Non-pigmented ciliary epithelial cell (primary cell): ENCODE results near the gene SPAG5.

Experiments
- DNase-seq: peaks from one replicate; pipeline ENCODE4 v3.0.0-alpha.2; 2010; ENCODE audit warnings: low read depth

SPAG5 gene

DNA sequence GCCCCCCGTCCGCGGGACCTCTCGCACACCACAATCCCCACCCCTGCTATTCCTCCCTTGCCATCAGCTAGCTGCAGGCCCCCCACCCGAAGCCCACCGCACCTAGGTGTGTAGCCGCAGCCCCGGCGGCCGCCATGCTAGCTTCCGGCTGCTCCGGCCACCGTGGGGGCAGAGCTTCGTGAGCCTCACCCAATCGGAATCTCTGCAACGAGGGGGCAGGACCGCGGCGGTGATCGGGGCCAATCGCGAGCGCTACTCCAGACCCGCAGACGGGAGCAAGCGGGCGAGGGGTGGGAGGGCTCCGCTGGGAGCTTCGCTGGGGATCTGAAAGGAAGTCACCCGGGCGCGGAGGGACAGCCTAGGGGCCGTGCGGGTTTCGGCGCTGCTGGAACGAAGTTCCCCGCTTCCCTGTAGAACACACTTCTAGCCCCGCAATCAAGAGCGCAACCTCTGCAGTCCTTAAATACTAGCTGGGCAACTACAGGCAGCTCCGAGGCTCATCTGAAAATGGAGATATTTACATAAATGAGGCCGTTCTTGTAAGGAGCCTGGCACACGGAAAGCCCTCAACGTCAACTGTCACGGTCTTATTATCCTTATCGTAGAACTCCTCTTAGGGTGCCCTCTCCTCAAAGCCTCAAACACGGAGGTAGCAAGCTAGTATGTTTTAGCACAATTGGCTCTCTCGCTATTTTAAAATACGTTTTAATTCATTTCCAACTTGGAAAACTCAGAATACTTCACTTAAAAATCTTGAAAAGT is 27.3 kb downstream of the SPAG5 start, which contains the start of gene PIGS:
PIGS (minus strand) TSS at position 164 of the 762 bp plus-strand sequence; CDS start at position 136, 28 bp downstream.
- peak; percentile 56 for DNase-seq

DNA sequence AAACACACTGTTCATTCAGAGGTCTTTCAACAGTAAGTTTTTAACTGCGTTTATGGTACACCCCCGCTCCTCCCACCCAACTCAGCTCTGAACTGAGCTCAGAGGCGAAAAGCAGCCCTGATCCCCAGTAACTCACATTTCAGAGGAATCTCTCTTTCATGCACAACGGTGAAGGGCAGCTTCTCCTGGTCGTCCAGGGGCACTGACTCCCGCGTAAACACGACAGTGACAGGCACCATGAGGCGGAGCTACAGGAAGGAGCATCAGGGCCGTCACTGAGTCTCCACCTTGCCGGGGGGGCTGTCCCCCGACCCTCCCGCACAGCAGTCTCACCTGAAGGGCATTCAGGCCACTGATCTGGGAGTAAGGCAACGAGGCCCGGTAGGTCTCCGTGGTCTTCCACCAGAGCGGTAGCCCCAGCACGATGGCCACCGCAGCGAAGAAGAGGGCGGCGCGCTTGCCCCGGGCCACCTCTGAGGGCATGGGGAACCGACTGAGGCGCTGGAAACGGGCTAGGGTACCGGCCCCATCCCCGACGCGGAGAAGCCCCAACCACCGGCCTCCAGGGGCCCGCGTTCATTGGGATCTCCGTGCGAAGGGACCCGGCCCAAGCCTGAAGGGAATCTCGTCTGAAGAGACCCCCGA is 28.0 kb downstream of the SPAG5 start:
- no peak for DNase-seq

GRCh38 chr17:28569446-28569845 is 29.4 kb downstream of the SPAG5 start:
- no peak for DNase-seq

- DNase-seq, result no peak
These were observed 31.2 kb downstream of the SPAG5 start for GRCh38 chr17:28567604-28568003.

DNA sequence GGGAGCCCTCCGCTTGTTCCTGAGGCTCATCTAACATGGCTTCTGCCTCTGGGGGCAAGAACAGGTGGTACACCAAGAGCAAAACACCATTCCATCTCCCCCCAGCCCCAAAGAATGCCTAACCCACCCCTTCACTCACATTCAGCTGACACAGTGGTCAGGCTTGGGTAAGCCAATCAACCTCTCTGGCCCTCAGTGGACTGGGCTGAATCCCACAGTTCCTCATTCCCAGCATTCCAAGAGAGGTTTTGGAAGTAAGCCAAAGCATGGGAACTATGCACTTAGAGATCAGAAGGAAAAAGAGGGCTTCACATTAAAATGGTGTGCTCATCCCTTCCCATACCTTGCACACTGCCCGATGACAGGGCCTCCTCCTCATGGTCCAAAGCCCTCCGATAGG is 35.4 kb downstream of the SPAG5 start:
- peak; percentile 48 for DNase-seq

DNA sequence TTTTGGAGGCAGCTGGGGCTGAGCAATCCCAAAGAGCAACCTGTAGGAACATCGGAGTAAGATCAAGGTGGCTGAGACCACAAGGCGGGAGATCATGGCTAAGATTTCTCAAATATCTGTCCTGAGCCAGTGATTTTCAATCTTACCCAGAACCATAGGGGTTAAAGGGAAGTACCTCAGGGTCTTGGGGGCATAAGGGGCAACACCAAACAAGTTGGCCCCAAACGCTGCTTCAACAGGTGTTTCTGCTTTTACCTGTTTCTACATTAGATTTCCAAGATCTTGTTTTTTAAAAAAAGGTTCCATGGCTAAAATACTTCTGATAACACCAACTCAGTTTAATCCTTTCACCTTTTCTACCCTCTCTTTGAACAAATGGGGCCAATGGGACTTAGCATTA is 43.8 kb downstream of the SPAG5 start:
- DNase-seq, result no peak

- no peak for DNase-seq
These were observed 44.3 kb downstream of the SPAG5 start for GRCh38 chr17:28554565-28554964.

DNA sequence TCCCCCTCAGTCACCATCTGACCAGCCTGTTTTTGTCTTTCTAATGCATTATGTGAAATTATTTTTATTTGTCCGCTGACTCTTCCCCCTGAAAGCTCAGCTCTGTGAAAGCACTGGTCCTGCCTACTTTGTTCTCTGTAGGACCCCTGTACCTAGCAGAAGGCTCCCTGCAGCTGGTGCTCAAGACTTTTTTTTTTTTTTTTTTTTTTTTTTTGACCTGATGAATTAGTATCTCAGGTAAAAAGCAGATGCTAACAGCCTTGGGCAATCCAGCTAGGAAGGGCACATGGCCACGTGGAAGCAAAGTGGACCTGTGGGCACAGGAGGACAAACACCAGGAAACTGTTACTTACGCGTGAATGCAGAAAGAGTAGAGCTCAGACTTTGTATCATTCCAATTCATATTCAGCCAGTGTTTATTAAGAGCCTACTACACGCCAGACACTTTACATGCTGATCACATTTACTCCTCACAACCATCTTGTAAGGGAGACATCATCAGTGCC is 45.8 kb downstream of the SPAG5 start:
- no peak for DNase-seq

GRCh38 chr17:28552176-28552999 is 46.4 kb downstream of the SPAG5 start, which contains the start of gene UNC119:
Gene UNC119, minus strand, starts transcription at chr17:28552624. Its CDS starts 67 bp downstream, at chr17:28552557.
- DNase-seq, result no peak

DNA sequence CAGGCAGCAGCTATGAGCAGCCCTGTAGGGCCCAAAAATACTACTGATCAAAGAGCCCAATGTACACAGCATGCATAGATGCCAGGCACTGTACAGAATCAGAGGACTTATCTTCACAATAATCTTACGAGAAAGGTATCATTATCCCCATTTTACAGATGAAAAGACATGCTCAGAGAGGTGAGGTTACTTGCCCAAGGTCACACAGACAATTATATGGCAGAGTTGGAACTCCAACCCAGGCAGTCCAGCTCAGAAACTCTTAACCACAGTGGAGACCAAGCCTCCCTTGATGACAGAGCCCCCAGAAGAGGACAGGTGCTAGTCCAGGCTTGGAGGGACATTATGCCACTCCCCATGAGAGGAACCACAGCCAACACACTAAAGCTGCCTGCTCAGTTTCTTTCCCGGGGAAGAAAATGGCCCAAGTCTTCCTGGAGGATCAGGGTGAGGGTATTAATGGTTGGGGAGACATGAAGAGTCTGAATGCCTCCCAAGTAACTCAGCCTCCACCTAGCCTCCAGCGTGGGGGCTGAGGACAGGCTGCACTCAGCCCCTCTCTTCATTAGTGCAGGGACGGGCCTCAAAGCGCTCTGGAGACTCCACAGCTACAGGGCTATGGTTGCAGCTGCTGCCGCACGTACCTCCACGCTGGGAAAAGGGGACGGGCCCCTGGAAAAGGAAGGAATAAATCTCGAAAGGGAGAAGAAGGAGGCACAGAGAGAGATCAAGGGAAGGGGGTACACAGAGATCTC is 47.2 kb downstream of the SPAG5 start:
- DNase-seq, result no peak

DNA sequence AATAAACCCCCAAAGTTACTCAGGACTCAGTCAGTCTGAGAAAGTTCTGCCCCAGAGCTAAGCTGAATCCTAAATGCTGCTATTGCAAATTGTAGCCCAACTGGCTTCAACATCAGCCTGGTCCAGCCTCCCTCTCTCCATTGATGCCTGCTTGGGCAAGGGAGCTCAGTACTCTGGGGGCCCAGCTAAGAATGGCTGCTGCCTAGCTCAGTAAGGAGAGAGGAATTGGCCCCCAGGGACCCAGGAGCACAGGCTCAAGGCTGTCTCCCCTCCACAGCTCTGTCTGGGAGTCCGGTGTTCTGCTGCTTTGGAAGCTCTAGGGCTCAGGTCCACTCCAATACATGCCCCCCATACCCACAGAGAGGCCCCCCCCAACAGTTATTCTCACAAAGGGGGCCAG is 48.0 kb downstream of the SPAG5 start:
- DNase-seq, result no peak

DNA sequence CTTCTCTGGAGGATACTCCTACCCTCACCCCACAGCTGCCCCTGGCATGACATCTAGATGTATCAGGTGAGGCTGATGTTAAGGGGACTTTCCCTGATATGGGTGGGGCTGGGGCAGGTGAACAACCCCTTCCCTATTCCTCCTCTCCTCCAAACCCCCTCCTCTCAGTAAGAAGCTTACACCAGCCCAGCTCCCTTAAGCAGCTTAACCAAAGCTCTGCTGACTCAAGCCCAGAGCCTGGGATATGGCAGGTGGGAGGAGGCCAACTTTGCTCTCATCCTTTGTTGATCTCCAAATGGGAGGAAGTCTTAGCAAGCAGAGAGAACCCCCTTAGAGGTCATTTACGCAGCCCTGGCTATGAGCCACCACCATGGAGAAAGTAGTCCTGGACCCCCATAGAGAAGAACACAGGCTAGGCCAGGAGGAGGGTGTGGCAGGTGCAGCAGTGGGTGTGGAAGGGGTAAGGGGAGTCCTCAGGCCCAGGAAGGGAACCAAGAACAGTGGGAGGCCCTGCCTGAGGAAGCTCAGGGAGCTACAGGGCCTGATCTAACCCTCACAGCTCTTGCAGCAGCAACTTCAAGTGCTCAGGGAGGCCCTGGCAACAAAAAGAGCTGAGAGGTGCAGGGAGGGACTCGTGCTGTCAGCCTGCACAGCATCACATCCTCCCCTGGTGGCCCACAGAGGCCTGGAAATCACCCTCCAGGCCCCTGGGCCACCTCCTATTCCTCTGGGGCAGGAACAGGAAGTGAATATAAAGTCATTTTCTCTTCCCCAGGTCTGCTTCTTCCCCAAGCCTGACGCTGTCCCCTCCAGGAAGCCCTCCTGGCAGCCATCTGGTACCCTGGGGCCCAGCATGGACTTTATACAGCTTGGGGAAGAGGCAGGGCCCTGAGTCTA is 49.3 kb downstream of the SPAG5 start:
- no peak for DNase-seq

- no peak for DNase-seq
These were observed 50.3 kb downstream of the SPAG5 start for GRCh38 chr17:28548417-28549130.

- DNase-seq, result no peak
These were observed 51.0 kb downstream of the SPAG5 start for GRCh38 chr17:28547623-28548416.

GRCh38 chr17:28547096-28547622 is 51.7 kb downstream of the SPAG5 start:
- no peak for DNase-seq

GRCh38 chr17:28545787-28546415 is 52.9 kb downstream of the SPAG5 start:
- DNase-seq, result no peak

GRCh38 chr17:28545141-28545503 is 53.7 kb downstream of the SPAG5 start:
- DNase-seq, result no peak

- no peak for DNase-seq
These were observed 54.3 kb downstream of the SPAG5 start for GRCh38 chr17:28544402-28545140.
